Astrocyte (in vitro differentiated cells and primary cell): ENCODE results near the gene ROR2. TPM values are rescaled to one million over a fixed set of nuclear protein-coding genes. Genes with fewer than 3 reads are reported as not detected.

Experiments
- DNase-seq: peaks from one replicate; pipeline ENCODE4 v3.0.0-alpha.2; 2010; ENCODE audit warnings: low read depth
- FAIRE-seq: peaks from 2 replicates; lab custom pipeline; 2011; peaks lifted over from hg19 to GRCh38; lab: Jason Lieb, UNC
- H2AFZ ChIP-seq: 2 replicates; pipeline ENCODE4 v1.6.0; 2012; ENCODE audit warnings: low read depth, low read length, inconsistent platforms
- H3K27ac ChIP-seq: 2 replicates; pipeline ENCODE4 v1.5.1; 2011; ENCODE audit warnings: low read depth, low read length, inconsistent platforms
- H3K27me3 ChIP-seq: 2 replicates; pipeline ENCODE4 v1.6.0; 2011; ENCODE audit warnings: low read length, inconsistent platforms; ENCODE audit not compliant: insufficient read depth
- H3K36me3 ChIP-seq: 2 replicates; pipeline ENCODE4 v1.5.1; 2011; ENCODE audit warnings: low read length, inconsistent platforms; ENCODE audit not compliant: insufficient read depth
- H3K4me1 ChIP-seq: 2 replicates; pipeline ENCODE4 v1.5.1; 2011; ENCODE audit warnings: low read length, inconsistent platforms; ENCODE audit not compliant: insufficient read depth
- H3K4me2 ChIP-seq: 2 replicates; pipeline ENCODE4 v1.6.0; 2012; ENCODE audit warnings: low read length, inconsistent platforms
- H3K4me3 ChIP-seq: 2 replicates; pipeline ENCODE4 v1.5.1; 2011; ENCODE audit warnings: low read depth, mild to moderate bottlenecking, low read length, inconsistent platforms; ENCODE audit not compliant: insufficient read depth
- H3K79me2 ChIP-seq: 2 replicates; pipeline ENCODE4 v1.6.0; 2012; ENCODE audit warnings: mild to moderate bottlenecking, low read length, inconsistent platforms; ENCODE audit not compliant: insufficient read depth
- H3K9ac ChIP-seq: 2 replicates; pipeline ENCODE4 v1.6.0; 2012; ENCODE audit warnings: mild to moderate bottlenecking, low read length, inconsistent platforms
- H3K9me3 ChIP-seq: 2 replicates; pipeline ENCODE4 v1.5.1; 2012; ENCODE audit warnings: low read depth, mild to moderate bottlenecking, low read length, inconsistent platforms; ENCODE audit not compliant: insufficient read depth
- H4K20me1 ChIP-seq: 2 replicates; pipeline ENCODE4 v1.6.0; 2012; ENCODE audit warnings: low read length, inconsistent platforms; ENCODE audit not compliant: insufficient read depth
- H3K27ac Mint-ChIP-seq: one replicate; pipeline ENCODE4 v1.8.0; 2021; ENCODE audit warnings: mild to moderate bottlenecking, mixed read lengths; ENCODE audit not compliant: unreplicated experiment
- H3K27me3 Mint-ChIP-seq: one replicate; pipeline ENCODE4 v1.8.0; 2021; ENCODE audit warnings: low read depth, mixed read lengths; ENCODE audit not compliant: unreplicated experiment
- H3K36me3 Mint-ChIP-seq: one replicate; pipeline ENCODE4 v1.8.0; 2021; ENCODE audit warnings: low read depth, mixed read lengths; ENCODE audit not compliant: unreplicated experiment
- H3K4me1 Mint-ChIP-seq: one replicate; pipeline ENCODE4 v1.8.0; 2021; ENCODE audit warnings: low read depth, mixed read lengths; ENCODE audit not compliant: unreplicated experiment
- H3K4me3 Mint-ChIP-seq: one replicate; pipeline ENCODE4 v1.8.0; 2021; ENCODE audit warnings: mild to moderate bottlenecking, moderate library complexity, mixed read lengths; ENCODE audit not compliant: unreplicated experiment
- H3K9me3 Mint-ChIP-seq: one replicate; pipeline ENCODE4 v1.8.0; 2021; ENCODE audit warnings: mild to moderate bottlenecking, mixed read lengths; ENCODE audit not compliant: unreplicated experiment
- CTCF ChIP-seq: IDR thresholded peaks from 2 replicates; pipeline ENCODE4 v1.5.1; 2011; ENCODE audit warnings: low read depth, mild to moderate bottlenecking, inconsistent platforms, low read length, moderate library complexity; ENCODE audit not compliant: insufficient read depth
- EZH2 ChIP-seq: IDR thresholded peaks from 2 replicates; pipeline ENCODE4 v1.6.1; 2012; ENCODE audit warnings: mild to moderate bottlenecking, low read length, inconsistent platforms; ENCODE audit not compliant: insufficient read depth
- total RNA-seq: library from RNA; stranded (reverse); gene quantifications from 2 replicates; pipeline ENCODE4 v1.2.1, GENCODE V29; 2021

The ROR2 gene
- total RNA-seq, 1 donor from 2014 or later, result 4.9 TPM

GRCh38 chr9:91930475-91930874 is 19.6 kb downstream of the ROR2 start:
- H3K36me3 ChIP-seq, result no peaks in the 10 kb centered on the region
- H3K79me2 ChIP-seq, result no peaks in the 10 kb centered on the region
- Mint-ChIP-seq H3K27ac (no peak overlapping the region), H3K4me1 (no peaks in the 10 kb centered on the region), H3K27me3 (no peaks in the 10 kb centered on the region), H3K9me3 (peaks cover 41% of the 10 kb centered on the region), H3K36me3 (no peaks in the 10 kb centered on the region), H3K4me3 (no peak overlapping the region)
- no peak overlapping the region for H3K9ac ChIP-seq
- DNase-seq (peak; percentile 46), FAIRE-seq (no peak)
- no peak overlapping the region for H3K27ac ChIP-seq
- H2AFZ ChIP-seq, result no peak overlapping the region
- H3K4me3 ChIP-seq, result no peak overlapping the region
- H3K27me3 ChIP-seq, result peaks cover 2% of the 10 kb centered on the region
- H3K4me2 ChIP-seq, result no peak overlapping the region
- H4K20me1 ChIP-seq, result no peaks in the 10 kb centered on the region
- TF ChIP-seq EZH2 (no peak), CTCF (no peak)
- no peaks in the 10 kb centered on the region for H3K4me1 ChIP-seq
- H3K9me3 ChIP-seq, result peaks cover 18% of the 10 kb centered on the region

- no peaks in the 10 kb centered on the region for H3K4me1 ChIP-seq
- H3K36me3 ChIP-seq, result no peaks in the 10 kb centered on the region
- TF ChIP-seq CTCF (no peak), EZH2 (no peak)
- no peaks in the 10 kb centered on the region for H3K4me1 Mint-ChIP-seq
- H3K9me3 ChIP-seq, result peaks cover 18% of the 10 kb centered on the region
- H3K4me2 ChIP-seq, result no peak overlapping the region
- no peak for DNase-seq
- no peak overlapping the region for H2AFZ ChIP-seq
- no peaks in the 10 kb centered on the region for H3K27me3 Mint-ChIP-seq
- H3K27me3 ChIP-seq, result no peaks in the 10 kb centered on the region
- no peak overlapping the region for H3K27ac Mint-ChIP-seq
- no peak overlapping the region for H3K4me3 Mint-ChIP-seq
- peaks cover 42% of the 10 kb centered on the region for H3K9me3 Mint-ChIP-seq
- no peaks in the 10 kb centered on the region for H3K36me3 Mint-ChIP-seq
- H3K27ac ChIP-seq, result no peak overlapping the region
- no peak overlapping the region for H3K9ac ChIP-seq
- H3K79me2 ChIP-seq, result no peaks in the 10 kb centered on the region
- FAIRE-seq, result no peak
- H4K20me1 ChIP-seq, result no peaks in the 10 kb centered on the region
- H3K4me3 ChIP-seq, result no peak overlapping the region
Measured at GRCh38 chr9:91929331-91929730, 20.7 kb downstream of the ROR2 start.

GRCh38 chr9:91927922-91928510 is 22.0 kb downstream of the ROR2 start:
- Mint-ChIP-seq H3K4me3 (no peak overlapping the region), H3K4me1 (peaks cover 3% of the 10 kb centered on the region), H3K9me3 (peaks cover 42% of the 10 kb centered on the region), H3K36me3 (no peaks in the 10 kb centered on the region), H3K27me3 (peaks cover 3% of the 10 kb centered on the region), H3K27ac (no peak overlapping the region)
- Histone ChIP-seq H2AFZ (no peak overlapping the region), H3K36me3 (no peaks in the 10 kb centered on the region), H3K4me1 (no peaks in the 10 kb centered on the region), H3K9ac (no peak overlapping the region), H4K20me1 (no peaks in the 10 kb centered on the region), H3K27me3 (no peaks in the 10 kb centered on the region), H3K9me3 (peaks cover 18% of the 10 kb centered on the region), H3K79me2 (no peaks in the 10 kb centered on the region), H3K4me3 (no peak overlapping the region), H3K27ac (no peak overlapping the region), H3K4me2 (no peak overlapping the region)
- DNase-seq, result no peak
- FAIRE-seq, result no peak
- no peak for TF ChIP-seq EZH2
